ELR (cell line): Measurements from ENCODE around the gene PLPP1.

Experiments
- DNase-seq: peaks from one replicate; pipeline ENCODE4 v3.0.0-alpha.2; 2015; ENCODE audit warnings: low read depth

PLPP1 gene

GRCh38 chr5:55409775-55410174 lies 125.0 kb downstream of the PLPP1 start:
- DNase-seq, result no peak

- no peak for DNase-seq
These were observed 126.8 kb downstream of the PLPP1 start for GRCh38 chr5:55407984-55408383.

- peak; percentile 58 for DNase-seq
These were observed 127.6 kb downstream of the PLPP1 start for GRCh38 chr5:55407059-55407684.

GRCh38 chr5:55406292-55406691 lies 128.5 kb downstream of the PLPP1 start:
- DNase-seq, result no peak

GRCh38 chr5:55402199-55402598 lies 132.6 kb downstream of the PLPP1 start:
- peak; percentile 8 for DNase-seq

GRCh38 chr5:55393501-55394175 lies 141.1 kb downstream of the PLPP1 start:
- DNase-seq, result no peak

GRCh38 chr5:55392669-55393068 lies 142.1 kb downstream of the PLPP1 start:
- no peak for DNase-seq

- no peak for DNase-seq
These were observed 143.1 kb downstream of the PLPP1 start for GRCh38 chr5:55391707-55392106.

- no peak for DNase-seq
These were observed 146.9 kb downstream of the PLPP1 start for GRCh38 chr5:55387865-55388264.

GRCh38 chr5:55386356-55386755 lies 148.4 kb downstream of the PLPP1 start:
- no peak for DNase-seq

- no peak for DNase-seq
These were observed 148.9 kb downstream of the PLPP1 start for GRCh38 chr5:55385846-55386245.

GRCh38 chr5:55385227-55385626 lies 149.5 kb downstream of the PLPP1 start:
- DNase-seq, result no peak

- DNase-seq, result no peak
These were observed 150.7 kb downstream of the PLPP1 start for GRCh38 chr5:55384072-55384471.

- no peak for DNase-seq
These were observed 151.5 kb downstream of the PLPP1 start for GRCh38 chr5:55383254-55383653.

GRCh38 chr5:55377810-55378209 lies 157.0 kb downstream of the PLPP1 start:
- DNase-seq, result no peak
